SK-N-MC (cell line): ENCODE results near the gene PRDM2.

ENCODE experiments used
- EZH2 ChIP-seq: fragments of 200-600 bp; sonication (generic); IDR thresholded peaks from one replicate; pipeline ENCODE4 v1.6.1; 2017; ENCODE audit warnings: antibody characterized with exemption
- POLR2AphosphoS5 ChIP-seq: IDR thresholded peaks from 2 replicates; pipeline ENCODE4 v1.6.1; 2012; ENCODE audit warnings: mild to moderate bottlenecking, low read depth, low read length, borderline replicate concordance

GRCh38 chr1:13867603-13868002, 167.6 kb downstream of the PRDM2 start:
- no peak for TF ChIP-seq POLR2AphosphoS5
- TF ChIP-seq EZH2, result no peak
